Retinal pigment epithelial cell (primary cell): ENCODE data around the gene NANOS3.

Source experiments
- DNase-seq: peaks from one replicate; pipeline ENCODE4 v3.0.0-alpha.2; 2010; ENCODE audit warnings: low read depth
- H3K4me3 ChIP-seq: 2 replicates; pipeline ENCODE4 v1.5.1; 2011; ENCODE audit warnings: mild to moderate bottlenecking, low read length, control low read depth, moderate library complexity
- CTCF ChIP-seq: conservative IDR thresholded peaks from 2 replicates; pipeline ENCODE4 v1.5.1; 2011; ENCODE audit warnings: low read depth, low read length, control low read depth, inconsistent platforms

NANOS3 gene

GRCh38 chr19:13861714-13862531 lies 15.0 kb upstream of the NANOS3 start:
- peak; percentile 88 for TF ChIP-seq CTCF
- peak; percentile 83 for DNase-seq
- H3K4me3 ChIP-seq = peak overlapping the region; percentile 55

- no peak for DNase-seq
- H3K4me3 ChIP-seq = no peak overlapping the region
- TF ChIP-seq CTCF = no peak
These were observed 12.8 kb upstream of the NANOS3 start for GRCh38 chr19:13864046-13864666.

- TF ChIP-seq CTCF = no peak
- peak overlapping the region; percentile 64 for H3K4me3 ChIP-seq
- no peak for DNase-seq
These were observed 12.0 kb upstream of the NANOS3 start for GRCh38 chr19:13864667-13865570.

GRCh38 chr19:13865571-13866462 lies 11.1 kb upstream of the NANOS3 start:
- peak overlapping the region; percentile 64 for H3K4me3 ChIP-seq
- TF ChIP-seq CTCF = no peak
- DNase-seq = no peak

- no peak for TF ChIP-seq CTCF
- DNase-seq = no peak
- H3K4me3 ChIP-seq = peak overlapping the region; percentile 64
These were observed 10.4 kb upstream of the NANOS3 start for GRCh38 chr19:13866463-13867046.

- H3K4me3 ChIP-seq = no peak overlapping the region
- TF ChIP-seq CTCF = no peak
- no peak for DNase-seq
These were observed 8.3 kb upstream of the NANOS3 start for GRCh38 chr19:13868663-13869062.
